ENCODE measurements around the gene TNS4.

GRCh38 chr17:40468560-40468959 is 32.9 kb downstream of the TNS4 start:
- TF ChIP-seq MAFK (IDR thresholded peaks at IDR 0.05; ENCODE audit: low read depth, low read length), result no peak
- TF ChIP-seq ELK1 (IDR thresholded peaks at IDR 0.05; ENCODE audit: borderline replicate concordance, low read depth, low read length), result no peak
- 0 out of 2 replicates have a peak, but pooled peaks have one; percentile 4 for TF ChIP-seq POLR2A (IDR thresholded peaks at IDR 0.05; ENCODE audit: low read depth, low read length)
- TF ChIP-seq CTCF (conservative IDR thresholded peaks at IDR 0.05; ENCODE audit: low read depth, low read length), result no peak
- TF ChIP-seq USF2 (IDR thresholded peaks at IDR 0.05; ENCODE audit: low read depth, low read length), result no peak
- TF ChIP-seq RAD21 (IDR thresholded peaks at IDR 0.05; ENCODE audit: low read length), result no peak
- no peak for TF ChIP-seq RFX5 (IDR thresholded peaks at IDR 0.05; ENCODE audit: low read depth, low read length)
- TF ChIP-seq CEBPB (IDR thresholded peaks at IDR 0.05; ENCODE audit: low read depth, low read length), result no peak
- no peak for TF ChIP-seq MXI1 (IDR thresholded peaks at IDR 0.05; ENCODE audit: borderline replicate concordance, low read depth, low read length)
